GM12875 (cell line): Measurements from ENCODE around the gene BICC1.

Experiments
- H3K4me3 ChIP-seq: one replicate; pipeline ENCODE4 v1.5.1; 2011; ENCODE audit warnings: low read depth, low read length, control low read depth
- CTCF ChIP-seq: IDR thresholded peaks from 2 replicates; pipeline ENCODE4 v1.5.1; 2011; ENCODE audit warnings: low read depth, mild to moderate bottlenecking, control low read depth, inconsistent platforms, low read length, moderate library complexity, borderline replicate concordance; ENCODE audit not compliant: insufficient read depth

Gene BICC1

GRCh38 chr10:58638388-58638787 lies 125.7 kb downstream of the BICC1 start:
- H3K4me3 ChIP-seq = no peak overlapping the region
- TF ChIP-seq CTCF = no peak

DNA sequence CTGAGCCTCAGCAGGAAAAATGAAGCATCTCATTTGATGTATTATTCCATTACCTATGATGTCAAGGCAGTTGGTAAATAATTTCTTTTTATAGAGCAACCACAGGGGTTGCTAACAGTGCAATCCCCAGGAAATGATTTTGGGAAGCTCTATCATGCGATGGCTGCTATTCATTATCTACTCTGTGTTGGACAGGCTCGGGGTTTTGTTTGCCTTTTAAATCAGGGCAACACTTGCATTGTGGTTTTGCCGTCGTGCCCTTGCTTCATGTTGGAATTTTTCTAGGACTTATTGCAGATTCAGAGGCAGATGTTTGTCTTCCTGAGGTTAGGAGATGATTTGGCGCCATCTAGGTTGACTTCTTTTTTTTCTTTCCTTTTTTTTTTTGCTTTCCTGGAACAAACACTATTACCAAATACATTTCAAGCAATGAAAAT lies 128.4 kb downstream of the BICC1 start:
- TF ChIP-seq CTCF = no peak
- no peak overlapping the region for H3K4me3 ChIP-seq

DNA sequence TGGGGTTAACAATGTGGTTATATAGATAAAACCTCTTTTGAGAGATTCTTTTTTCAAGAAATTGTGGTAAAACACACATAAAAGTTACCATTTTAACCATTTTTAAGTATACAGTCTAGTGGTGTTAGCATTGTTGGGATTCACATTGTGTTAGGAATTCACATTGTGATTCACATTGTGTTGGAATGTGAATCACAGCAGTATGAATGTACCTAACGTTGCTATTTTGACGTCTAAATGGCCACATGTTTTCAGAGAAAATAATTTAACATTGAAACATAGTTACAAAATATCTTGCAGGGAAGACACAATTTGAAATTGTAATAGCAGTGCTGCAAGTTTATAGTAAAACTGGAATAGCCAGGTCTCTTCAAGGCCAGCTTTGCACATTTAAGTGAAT lies 129.0 kb downstream of the BICC1 start:
- H3K4me3 ChIP-seq = no peak overlapping the region
- no peak for TF ChIP-seq CTCF

- no peak overlapping the region for H3K4me3 ChIP-seq
- no peak for TF ChIP-seq CTCF
Observed at GRCh38 chr10:58642283-58642682, 129.6 kb downstream of the BICC1 start.

DNA sequence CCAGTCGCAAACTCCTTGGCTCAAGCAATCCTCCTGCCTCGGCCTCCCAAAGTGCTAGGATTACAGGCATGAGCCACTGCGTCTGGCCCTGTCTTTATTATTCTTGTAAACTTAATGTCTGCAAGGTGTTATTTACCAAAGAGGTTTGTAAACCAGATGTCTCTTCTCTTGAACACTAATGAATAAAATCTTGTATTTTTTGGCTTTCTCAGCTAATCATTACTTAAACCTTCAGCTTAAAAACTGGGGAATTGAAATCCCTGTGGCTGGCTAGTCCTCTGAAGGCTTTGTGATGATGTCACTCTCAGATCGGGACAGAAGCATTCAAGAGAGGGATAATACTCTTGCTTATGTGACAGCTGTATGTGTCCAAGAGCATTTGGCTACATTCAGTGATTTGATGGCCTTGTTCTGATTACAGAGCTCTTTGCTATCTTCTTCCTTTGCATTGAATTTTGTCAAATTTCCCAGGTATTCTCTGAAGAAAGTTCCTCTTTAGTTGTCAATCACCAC lies 130.3 kb downstream of the BICC1 start:
- H3K4me3 ChIP-seq = no peak overlapping the region

GRCh38 chr10:58644311-58644710 lies 131.6 kb downstream of the BICC1 start:
- TF ChIP-seq CTCF = no peak
- H3K4me3 ChIP-seq = no peak overlapping the region

More for the DNA sequence above, 130.3 kb downstream of the BICC1 start:
- no peak for TF ChIP-seq CTCF

DNA sequence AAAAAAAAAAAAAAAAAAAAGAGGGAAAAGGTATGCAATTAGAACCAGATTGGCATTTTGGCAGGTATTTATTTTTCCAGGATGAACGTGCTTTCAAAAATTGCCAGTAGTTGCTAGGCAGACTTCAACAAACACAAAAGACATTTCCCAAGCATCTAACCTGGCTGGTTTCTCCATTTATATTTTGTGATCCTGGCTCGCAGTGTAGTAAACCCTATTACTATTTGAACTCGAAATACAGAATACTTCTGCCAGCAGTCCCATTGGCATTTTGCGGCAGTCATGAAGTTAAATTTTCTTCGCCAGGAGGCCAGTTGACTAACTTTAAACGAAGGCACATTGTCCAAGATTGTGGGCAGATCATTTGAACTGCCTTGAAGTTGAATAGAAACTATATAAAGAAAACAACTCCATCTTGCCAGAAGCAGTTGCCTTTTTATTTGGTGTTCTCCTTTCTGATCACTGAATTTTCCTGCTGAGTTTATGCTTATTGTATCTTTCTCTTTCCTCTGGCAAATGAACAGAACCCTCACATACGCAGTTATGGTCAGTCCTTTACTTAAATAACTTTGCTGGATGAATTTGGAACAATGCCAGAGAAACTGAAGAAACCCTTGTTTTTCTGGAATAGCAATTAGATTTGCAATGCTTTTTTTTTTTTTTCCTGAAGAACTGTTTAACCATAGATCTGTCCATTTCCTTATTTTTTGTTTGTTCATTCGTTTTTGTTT lies 132.9 kb downstream of the BICC1 start:
- no peak overlapping the region for H3K4me3 ChIP-seq
- TF ChIP-seq CTCF = no peak
